ENCODE results near the gene HECTD3. TPM values are rescaled to one million over a fixed set of nuclear protein-coding genes. Genes with fewer than 3 reads are reported as not detected.

Gene HECTD3
- total RNA-seq (2021) = 18.6 and 21.8 TPM in 2 replicates
- Bru-seq, nascent RNA = percentile 41 among the genes with signal in this experiment
- BruChase-seq, experiment 1, labeled RNA remaining after a 2-hour chase = percentile 57 among the genes with signal in this experiment
- BruChase-seq, experiment 2, labeled RNA remaining after a 6-hour chase = percentile 64 among the genes with signal in this experiment
- long read RNA-seq, transcript HECTD3-202 (21 exons, 3,610 nt) = major isoform, 12 of 21 reads
- long read RNA-seq, partial matches to known transcripts = 4 of 21 reads
- long read RNA-seq, other reads (novel, unspliced or antisense) = 4 of 21 reads

DNA sequence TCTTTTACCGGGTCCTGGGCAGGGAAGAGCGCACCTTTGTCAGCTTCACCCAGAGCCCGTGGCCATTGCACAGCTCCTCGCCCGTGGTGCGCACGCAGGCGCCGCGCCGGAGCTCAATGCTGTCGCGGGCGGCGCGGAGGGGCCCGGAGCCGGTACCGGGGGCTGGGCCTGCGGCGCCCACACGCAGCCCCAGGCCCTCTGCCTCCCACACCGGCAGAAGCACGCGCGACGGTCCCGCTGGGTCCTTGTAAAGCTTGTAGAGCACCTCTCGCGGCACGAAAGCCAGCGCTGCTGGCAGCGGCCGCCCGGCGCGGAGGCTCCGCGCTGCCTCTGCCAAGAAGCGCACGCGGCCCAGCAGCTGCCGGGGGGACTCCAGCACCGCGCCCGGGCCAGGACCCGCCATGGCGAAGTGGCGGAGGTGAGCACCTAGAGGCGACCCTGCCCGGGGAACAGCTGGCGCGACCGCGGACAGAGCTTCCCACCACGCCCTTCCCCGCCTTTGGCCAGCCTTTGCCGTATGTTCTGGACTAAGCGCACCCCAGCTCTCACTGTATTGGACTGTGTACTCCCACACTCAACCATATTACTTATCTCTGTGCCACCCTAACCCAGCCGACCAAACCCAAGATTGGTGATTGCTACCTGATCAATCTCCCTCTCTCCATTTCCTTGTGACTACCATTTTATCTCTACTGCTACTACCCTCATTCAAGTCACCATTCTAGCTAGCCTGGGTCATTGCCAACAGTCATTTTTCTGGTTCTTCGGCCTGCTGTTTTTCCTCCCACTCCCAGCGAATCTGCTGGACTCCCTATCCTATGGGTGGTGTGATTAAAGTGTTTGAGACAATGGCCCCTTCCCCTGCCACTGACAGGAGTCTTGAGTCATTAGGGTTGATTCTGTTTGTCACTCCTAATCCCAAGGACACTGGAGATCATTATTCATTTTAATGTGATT lies at the start of gene HECTD3:
Gene HECTD3, minus strand, starts transcription at position 470 of the 957 bp plus-strand sequence. Its CDS starts 67 bp downstream, at position 403.
- DNase-seq = peak; percentile 70 to 75
- H4K20me1 ChIP-seq (ENCODE audit: insufficient read depth) = no peaks in the 10 kb centered on the region
- H3K9me3 ChIP-seq (ENCODE audit: insufficient read depth, low read depth) = no peaks in the 10 kb centered on the region
- TF ChIP-seq EZH2 (IDR thresholded peaks at IDR 0.05; ENCODE audit: low read depth) = no peak
- TF ChIP-seq, protein P1, sequence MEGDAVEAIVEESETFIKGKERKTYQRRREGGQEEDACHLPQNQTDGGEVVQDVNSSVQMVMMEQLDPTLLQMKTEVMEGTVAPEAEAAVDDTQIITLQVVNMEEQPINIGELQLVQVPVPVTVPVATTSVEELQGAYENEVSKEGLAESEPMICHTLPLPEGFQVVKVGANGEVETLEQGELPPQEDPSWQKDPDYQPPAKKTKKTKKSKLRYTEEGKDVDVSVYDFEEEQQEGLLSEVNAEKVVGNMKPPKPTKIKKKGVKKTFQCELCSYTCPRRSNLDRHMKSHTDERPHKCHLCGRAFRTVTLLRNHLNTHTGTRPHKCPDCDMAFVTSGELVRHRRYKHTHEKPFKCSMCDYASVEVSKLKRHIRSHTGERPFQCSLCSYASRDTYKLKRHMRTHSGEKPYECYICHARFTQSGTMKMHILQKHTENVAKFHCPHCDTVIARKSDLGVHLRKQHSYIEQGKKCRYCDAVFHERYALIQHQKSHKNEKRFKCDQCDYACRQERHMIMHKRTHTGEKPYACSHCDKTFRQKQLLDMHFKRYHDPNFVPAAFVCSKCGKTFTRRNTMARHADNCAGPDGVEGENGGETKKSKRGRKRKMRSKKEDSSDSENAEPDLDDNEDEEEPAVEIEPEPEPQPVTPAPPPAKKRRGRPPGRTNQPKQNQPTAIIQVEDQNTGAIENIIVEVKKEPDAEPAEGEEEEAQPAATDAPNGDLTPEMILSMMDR (conservative IDR thresholded peaks at IDR 0.05) = no peak
- no TSS peak for BruUV-seq (replicated peaks)
- H3K79me2 ChIP-seq (ENCODE audit: low read depth) = peaks cover 14% of the 10 kb centered on the region; the same call in 1 of the 2 replicates
- H3K27ac ChIP-seq = peak within 1 kb of the TSS; percentile 41
- H3K9me2 ChIP-seq (ENCODE audit: insufficient read depth) = no peaks in the 10 kb centered on the region
- peak within 1 kb of the TSS; percentile 98 for H3K4me2 ChIP-seq
- H2AFZ ChIP-seq = peak within 1 kb of the TSS; percentile 98
- POLR2A ChIA-PET (ENCODE audit: unreplicated experiment) = interaction anchor here (0.5 to 1.5 kb wide), 23 partner anchors 13 to 539 kb away, joined by 3 to 26 read pairs (median 7); partner anchors contain the start of genes AKR1A1, ARMH1, PRDX1 and RNU5D-1
- CTCF ChIA-PET = interaction anchor here (0.6 to 4.5 kb wide), 19 partner anchors 32 to 658 kb away, joined by 3 to 53 read pairs (median 4); partner anchors contain the start of gene PLK3
- H3K4me1 ChIP-seq (replicated peaks; ENCODE audit: insufficient read depth) = peaks cover 20% of the 10 kb centered on the region
- peak within 1 kb of the TSS; percentile 75 for H3K4me3 ChIP-seq
- peaks cover 16% of the 10 kb centered on the region; the same call in 1 of the 2 replicates for H3F3A ChIP-seq (ENCODE audit: insufficient read depth, low read depth)
- H3K27me3 ChIP-seq (ENCODE audit: insufficient read depth, low read depth) = no peaks in the 10 kb centered on the region
- intact Hi-C loops (cut with micrococcal nuclease; ENCODE audit: unreplicated experiment) = loop anchor here (1.0 to 10.0 kb wide), 7 partner anchors 218 to 1334 kb away; partner anchors contain the start of genes NASP, NSUN4 and RNU5D-1
- H3K36me3 ChIP-seq (ENCODE audit: low read depth) = no peaks in the 10 kb centered on the region

DNA sequence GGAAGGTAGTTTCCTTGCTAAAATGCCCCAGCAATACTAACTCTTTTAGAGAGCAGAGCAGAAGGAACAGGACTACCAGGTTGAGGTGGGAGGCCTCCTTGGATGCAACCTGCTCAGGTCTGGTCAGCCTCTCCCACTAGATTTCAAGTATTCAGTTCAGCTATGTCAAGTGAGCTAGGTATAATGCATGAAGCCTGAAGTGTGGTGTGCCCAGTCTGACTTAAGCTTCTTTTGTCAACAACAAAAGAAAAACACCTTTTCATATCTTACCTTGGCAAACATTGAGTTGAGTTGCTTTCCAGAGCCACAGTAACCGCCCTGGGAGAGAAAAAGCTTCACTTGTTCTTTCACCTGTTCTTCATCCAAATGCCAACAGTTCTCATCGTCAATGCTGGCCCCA lies 48.7 kb upstream of the HECTD3 start:
- Histone ChIP-seq H3K27me3 (ENCODE audit: insufficient read depth, low read depth) (no peaks in the 10 kb centered on the region), H3K4me1 (replicated peaks; ENCODE audit: insufficient read depth) (no peaks in the 10 kb centered on the region), H3K79me2 (ENCODE audit: low read depth) (no peaks in the 10 kb centered on the region), H2AFZ (no peak overlapping the region), H3K36me3 (ENCODE audit: low read depth) (no peaks in the 10 kb centered on the region), H3K9me3 (ENCODE audit: insufficient read depth, low read depth) (no peaks in the 10 kb centered on the region), H3K4me2 (no peak overlapping the region), H3K9me2 (ENCODE audit: insufficient read depth) (no peaks in the 10 kb centered on the region), H3K4me3 (no peak overlapping the region), H3K27ac (no peak overlapping the region), H3F3A (ENCODE audit: insufficient read depth, low read depth) (no peaks in the 10 kb centered on the region), H4K20me1 (ENCODE audit: insufficient read depth) (no peaks in the 10 kb centered on the region)
- POLR2A ChIA-PET (ENCODE audit: unreplicated experiment) = no interaction called here
- no TSS peak for BruUV-seq (replicated peaks)
- no peak for DNase-seq
- intact Hi-C loops (cut with micrococcal nuclease; ENCODE audit: unreplicated experiment) = no loop called here
- no peak for TF ChIP-seq EZH2 (IDR thresholded peaks at IDR 0.05; ENCODE audit: low read depth)
- TF ChIP-seq, protein P1 (conservative IDR thresholded peaks at IDR 0.05) = no peak
- CTCF ChIA-PET = interaction anchor here (0.5 kb wide), 1 partner anchor 611 kb away, joined by 5 read pairs; no protein-coding TSS in a partner anchor

DNA sequence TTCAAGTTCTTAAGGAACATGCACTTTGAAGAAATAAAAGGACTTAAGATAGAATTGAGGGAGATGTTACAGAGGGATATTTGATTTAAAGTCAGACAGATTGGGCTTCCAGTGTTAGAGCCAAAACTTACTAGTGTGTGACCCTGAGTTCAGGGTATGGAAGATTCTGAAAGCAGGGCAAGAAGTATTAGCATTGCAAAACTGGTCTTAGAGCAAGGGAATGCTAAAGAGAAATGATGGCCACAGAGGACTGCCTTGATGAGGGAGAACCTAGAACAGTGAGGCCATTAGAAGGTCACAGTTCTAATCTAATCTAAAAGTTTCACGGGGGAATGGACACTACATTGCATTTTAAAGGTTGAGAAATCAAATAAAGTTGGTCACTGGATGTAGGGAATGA lies 46.4 kb upstream of the HECTD3 start:
- Histone ChIP-seq H2AFZ (no peak overlapping the region), H3K4me3 (no peak overlapping the region), H3K27me3 (ENCODE audit: insufficient read depth, low read depth) (no peaks in the 10 kb centered on the region), H3K9me3 (ENCODE audit: insufficient read depth, low read depth) (no peaks in the 10 kb centered on the region), H3F3A (ENCODE audit: insufficient read depth, low read depth) (no peaks in the 10 kb centered on the region), H3K9me2 (ENCODE audit: insufficient read depth) (no peaks in the 10 kb centered on the region), H3K36me3 (ENCODE audit: low read depth) (no peaks in the 10 kb centered on the region), H3K27ac (no peak overlapping the region), H4K20me1 (ENCODE audit: insufficient read depth) (no peaks in the 10 kb centered on the region), H3K4me2 (no peak overlapping the region), H3K4me1 (replicated peaks; ENCODE audit: insufficient read depth) (no peaks in the 10 kb centered on the region), H3K79me2 (ENCODE audit: low read depth) (no peaks in the 10 kb centered on the region)
- intact Hi-C loops (cut with micrococcal nuclease; ENCODE audit: unreplicated experiment) = no loop called here
- TF ChIP-seq, protein P1 (conservative IDR thresholded peaks at IDR 0.05) = no peak
- no peak for TF ChIP-seq EZH2 (IDR thresholded peaks at IDR 0.05; ENCODE audit: low read depth)
- BruUV-seq (replicated peaks) = no TSS peak
- ChIA-PET POLR2A (ENCODE audit: unreplicated experiment) (no interaction called here), CTCF (no interaction called here)
- DNase-seq = no peak
